ENCODE data around the gene IGF2R. TPM values are rescaled to one million over a fixed set of nuclear protein-coding genes. Genes with fewer than 3 reads are reported as not detected.
A peak's percentile ranks its signal among the peaks of the same experiment; 100 is the strongest.

Gene IGF2R
- total RNA-seq, 4 donors from 2014 or later: 56.6 to 134 (median 108) TPM

GRCh38 chr6:159948199-159948598, 20.7 kb upstream of the IGF2R start:
- TF ChIP-seq CTCF (IDR thresholded peaks at IDR 0.05 in 4 of 5, conservative IDR thresholded peaks at IDR 0.05 in 1 of 5) (no peak), POLR2A (IDR thresholded peaks at IDR 0.05) (no peak)
- ATAC-seq (no peak), DNase-seq (no peak)
- no peaks in the 10 kb centered on the region for H3K9me3 ChIP-seq
- no peak overlapping the region for H3K4me3 ChIP-seq
- H3K27ac ChIP-seq: no peak overlapping the region
- no peaks in the 10 kb centered on the region for H3K27me3 ChIP-seq
- peaks cover 0 to 10% of the 10 kb centered on the region in 2 donors for H3K4me1 ChIP-seq
- in situ Hi-C loops (cut with MboI; ENCODE audit: low sequenced_read_pairs in 4 of 4): no loop called here
- H3K36me3 ChIP-seq: no peaks in the 10 kb centered on the region
- intact Hi-C loops (cut with DNase I; ENCODE audit: low total_unique reads): no loop called here

GRCh38 chr6:159951772-159952171, 17.1 kb upstream of the IGF2R start:
- Histone ChIP-seq H3K27ac (peak overlapping the region in 3 of 4 donors; percentile 26 to 57 (median 35)), H3K27me3 (no peaks in the 10 kb centered on the region), H3K4me3 (no peak overlapping the region), H3K4me1 (peaks cover 0 to 15% of the 10 kb centered on the region in 2 donors), H3K9me3 (no peaks in the 10 kb centered on the region), H3K36me3 (no peaks in the 10 kb centered on the region)
- in situ Hi-C loops (cut with MboI; ENCODE audit: low sequenced_read_pairs in 4 of 4): loop anchor here in 1 of 4 donors (25.0 kb wide), 1 partner anchor 264 kb away; the partner anchor contains the start of gene SOD2
- ATAC-seq: peak in 1 of 2 donors; percentile 36
- DNase-seq: no peak
- TF ChIP-seq POLR2A (IDR thresholded peaks at IDR 0.05) (no peak), CTCF (IDR thresholded peaks at IDR 0.05 in 4 of 5, conservative IDR thresholded peaks at IDR 0.05 in 1 of 5) (no peak)
- intact Hi-C loops (cut with DNase I; ENCODE audit: low total_unique reads): no loop called here

GRCh38 chr6:159952289-159953005, 16.4 kb upstream of the IGF2R start:
- Histone ChIP-seq H3K9me3 (no peaks in the 10 kb centered on the region), H3K4me3 (no peak overlapping the region), H3K4me1 (peaks cover 0 to 15% of the 10 kb centered on the region in 2 donors), H3K27ac (peak overlapping the region; percentile 22 to 59 (median 42)), H3K36me3 (no peaks in the 10 kb centered on the region), H3K27me3 (no peaks in the 10 kb centered on the region)
- DNase-seq (no peak), ATAC-seq (no peak)
- TF ChIP-seq CTCF (IDR thresholded peaks at IDR 0.05 in 4 of 5, conservative IDR thresholded peaks at IDR 0.05 in 1 of 5) (no peak), POLR2A (IDR thresholded peaks at IDR 0.05) (no peak)
- in situ Hi-C loops (cut with MboI; ENCODE audit: low sequenced_read_pairs in 4 of 4) (loop anchor here in 1 of 4 donors (25.0 kb wide), 1 partner anchor 265 kb away; the partner anchor contains the start of gene SOD2), intact Hi-C loops (cut with DNase I; ENCODE audit: low total_unique reads) (no loop called here)

- DNase-seq (no peak), ATAC-seq (peak; percentile 76 to 81)
- TF ChIP-seq POLR2A (IDR thresholded peaks at IDR 0.05) (no peak), CTCF (IDR thresholded peaks at IDR 0.05 in 4 of 5, conservative IDR thresholded peaks at IDR 0.05 in 1 of 5) (no peak)
- Histone ChIP-seq H3K27ac (peak overlapping the region; percentile 22 to 59 (median 42)), H3K36me3 (no peaks in the 10 kb centered on the region), H3K4me1 (peaks cover 0 to 15% of the 10 kb centered on the region in 2 donors), H3K9me3 (no peaks in the 10 kb centered on the region), H3K27me3 (no peaks in the 10 kb centered on the region), H3K4me3 (peak overlapping the region in 1 of 4 donors; percentile 18)
- in situ Hi-C loops (cut with MboI; ENCODE audit: low sequenced_read_pairs in 4 of 4) (loop anchor here in 1 of 4 donors (25.0 kb wide), 1 partner anchor 266 kb away; the partner anchor contains the start of gene SOD2), intact Hi-C loops (cut with DNase I; ENCODE audit: low total_unique reads) (no loop called here)
These were observed 15.7 kb upstream of the IGF2R start for GRCh38 chr6:159953091-159953601.

Data from gastrocnemius medialis (tissue), 4 donors.